Activated naive CD4-positive, alpha-beta T cell treated with anti-CD3 and anti-CD28 coated beads for 36 hours (primary cell): ENCODE results near the gene PTGIS. TPM values are rescaled to one million over a fixed set of nuclear protein-coding genes. Genes with fewer than 3 reads are reported as not detected.
A peak's percentile ranks its signal among the peaks of the same experiment; 100 is the strongest.
"Not testable (repeated sequence)": the region's sequence is repeated elsewhere in the genome, so short reads cannot be mapped to it uniquely, and the experiment has no call there.

Source experiments
- CTCF ChIA-PET: fragments of 350-600 bp; sonication (Branson Sonifier 250); formaldehyde crosslinking; loops from one replicate; lab custom pipeline; 2021; ENCODE audit warnings: antibody characterized with exemption; lab: Charles Lee
- DNase-seq: peaks from one replicate; pipeline ENCODE4 v3.0.0-alpha.2; 2020
- H3K27ac Mint-ChIP-seq: one replicate; pipeline ENCODE4 v1.8.0; 2021; ENCODE audit warnings: mild to moderate bottlenecking, mixed read lengths
- H3K27me3 Mint-ChIP-seq: one replicate; pipeline ENCODE4 v1.8.0; 2021; ENCODE audit warnings: low read depth, mixed read lengths
- H3K36me3 Mint-ChIP-seq: one replicate; pipeline ENCODE4 v1.8.0; 2021; ENCODE audit warnings: low read depth, mixed read lengths
- H3K4me1 Mint-ChIP-seq: one replicate; pipeline ENCODE4 v1.8.0; 2021; ENCODE audit warnings: low read depth, mixed read lengths
- H3K4me3 Mint-ChIP-seq: one replicate; pipeline ENCODE4 v1.8.0; 2021; ENCODE audit warnings: mild to moderate bottlenecking, moderate library complexity, mixed read lengths
- H3K9me3 Mint-ChIP-seq: one replicate; pipeline ENCODE4 v1.8.0; 2021; ENCODE audit warnings: mixed read lengths
- intact Hi-C: fragments of 100-400 bp; cut with micrococcal nuclease; formaldehyde crosslinking; loops from one replicate; pipeline ENCODE4 v1.15.1; 2023
- total RNA-seq, 2 experiments: library from RNA; stranded (reverse); gene quantifications; one replicate each; pipeline ENCODE4 v1.2.3, GENCODE V29; 2021

Gene PTGIS
- total RNA-seq = not detected

DNA sequence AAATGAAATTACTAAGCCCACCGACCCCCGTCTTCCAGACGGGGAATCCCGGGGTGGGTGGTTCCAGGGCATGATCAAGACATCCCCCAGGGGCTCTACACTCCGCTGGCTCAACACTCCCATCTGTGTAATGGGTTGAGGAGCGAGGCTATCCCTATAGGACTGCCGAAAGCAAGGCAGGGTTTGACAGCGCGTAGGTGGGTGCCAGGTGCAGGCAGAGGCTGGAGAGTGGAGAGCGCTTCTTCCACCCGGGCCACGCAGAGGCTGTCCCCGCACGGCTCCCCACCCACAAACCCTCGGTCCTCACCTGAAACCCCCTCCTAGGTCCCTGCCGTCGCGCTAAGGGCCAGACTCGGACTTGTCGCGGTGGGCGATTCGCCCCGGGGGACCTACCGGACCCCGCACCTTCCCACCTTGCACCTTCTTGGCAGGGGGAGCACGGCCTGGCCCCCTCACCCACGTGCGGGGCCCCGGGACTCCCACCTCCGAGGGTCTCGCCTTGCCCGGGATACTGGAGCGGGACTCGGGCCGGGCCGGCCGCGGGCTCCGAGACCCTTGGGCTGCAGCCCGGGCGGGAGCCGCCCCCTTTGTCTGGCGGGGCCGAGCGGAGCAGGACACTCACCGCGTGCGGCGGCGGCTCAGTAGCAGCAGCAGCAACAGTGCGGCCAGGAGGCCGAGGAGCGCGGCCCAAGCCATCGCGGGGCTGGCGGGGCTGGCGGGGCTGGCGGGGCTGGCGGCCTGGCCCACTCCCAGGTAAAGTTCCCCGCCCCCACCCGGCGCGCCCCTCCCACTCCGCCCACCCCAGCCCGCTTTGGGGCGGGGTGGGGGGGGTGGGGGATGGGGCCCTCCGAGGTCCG is at the start of gene PTGIS:
Gene PTGIS (minus strand): TSS at position 717 of the 857 bp plus-strand sequence. CDS start 21 bp downstream, at position 696.
- Mint-ChIP-seq H3K27me3 (peaks cover 42% of the 10 kb centered on the region), H3K4me3 (no peak within 1 kb of the TSS), H3K4me1 (peaks cover 3% of the 10 kb centered on the region), H3K27ac (no peak within 1 kb of the TSS), H3K9me3 (no peaks in the 10 kb centered on the region), H3K36me3 (no peaks in the 10 kb centered on the region)
- intact Hi-C loops = no loop called here
- CTCF ChIA-PET = no interaction called here
- no peak for DNase-seq

DNA sequence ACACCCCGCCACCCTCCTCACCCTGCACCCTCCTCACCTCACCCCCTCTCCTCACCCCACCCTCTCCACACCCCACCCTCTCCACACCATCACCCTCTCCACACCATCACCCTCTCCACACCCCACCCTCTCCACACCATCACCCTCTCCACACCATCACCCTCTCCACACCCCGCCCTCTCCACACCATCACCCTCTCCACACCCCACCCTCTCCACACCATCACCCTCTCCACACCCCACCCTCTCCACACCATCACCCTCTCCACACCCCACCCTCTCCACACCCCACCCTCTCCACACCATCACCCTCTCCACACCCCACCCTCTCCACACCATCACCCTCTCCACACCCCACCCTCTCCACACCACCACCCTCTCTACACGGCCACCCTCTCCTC is 49.5 kb upstream of the PTGIS start:
- H3K27me3 Mint-ChIP-seq, CTCF ChIA-PET, H3K9me3 Mint-ChIP-seq, H3K27ac Mint-ChIP-seq, H3K4me3 Mint-ChIP-seq, H3K4me1 Mint-ChIP-seq, H3K36me3 Mint-ChIP-seq, intact Hi-C loops, DNase-seq: not testable (repeated sequence)

DNA sequence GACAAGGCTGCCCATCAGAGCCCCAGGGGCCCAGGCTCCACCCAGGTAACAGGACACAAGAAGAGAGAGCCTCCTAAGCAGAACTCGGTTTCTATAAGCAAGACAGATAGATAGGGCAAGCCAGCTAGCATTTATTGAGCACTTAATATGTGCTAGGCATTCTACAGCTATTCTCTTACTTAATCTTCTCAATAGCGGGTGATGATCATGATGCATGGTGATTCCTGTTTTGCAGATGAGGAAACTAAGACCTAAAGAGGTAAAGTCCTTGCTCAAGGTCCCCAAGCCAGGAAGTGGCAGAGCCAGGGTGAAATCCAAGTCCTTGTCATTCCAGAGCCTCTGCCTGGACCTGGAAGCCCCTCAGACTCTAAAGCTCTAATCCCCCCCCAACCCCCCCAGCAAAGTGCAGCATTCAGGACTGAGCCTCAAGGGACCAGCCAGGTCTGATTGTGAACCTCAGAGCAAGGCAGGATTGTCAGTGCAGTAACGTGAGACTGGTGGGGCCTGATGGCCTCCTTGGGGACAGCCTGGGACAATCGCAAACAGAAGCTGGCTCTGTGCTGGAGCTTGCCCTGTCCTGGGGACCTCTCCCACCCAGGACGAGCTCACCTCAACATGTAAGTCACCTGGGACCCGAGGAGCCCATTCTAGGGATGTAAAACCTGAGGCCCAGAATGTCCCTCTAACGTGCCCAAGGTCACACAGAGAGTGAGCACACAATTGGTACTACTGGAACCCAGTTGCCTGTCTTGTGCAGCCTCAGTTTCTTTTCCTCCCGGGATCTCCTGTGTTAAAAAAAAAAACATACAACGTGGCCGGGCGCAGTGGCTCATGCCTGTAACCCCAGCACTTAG is 48.4 kb upstream of the PTGIS start:
- Mint-ChIP-seq H3K4me3 (no peak overlapping the region), H3K4me1 (no peaks in the 10 kb centered on the region), H3K27me3 (no peaks in the 10 kb centered on the region), H3K36me3 (no peaks in the 10 kb centered on the region), H3K27ac (no peak overlapping the region), H3K9me3 (no peaks in the 10 kb centered on the region)
- intact Hi-C loops = no loop called here
- no peak for DNase-seq
- CTCF ChIA-PET = interaction anchor here (9.6 kb wide), 1 partner anchor 230 kb away, joined by 126 read pairs; no protein-coding TSS in a partner anchor

DNA sequence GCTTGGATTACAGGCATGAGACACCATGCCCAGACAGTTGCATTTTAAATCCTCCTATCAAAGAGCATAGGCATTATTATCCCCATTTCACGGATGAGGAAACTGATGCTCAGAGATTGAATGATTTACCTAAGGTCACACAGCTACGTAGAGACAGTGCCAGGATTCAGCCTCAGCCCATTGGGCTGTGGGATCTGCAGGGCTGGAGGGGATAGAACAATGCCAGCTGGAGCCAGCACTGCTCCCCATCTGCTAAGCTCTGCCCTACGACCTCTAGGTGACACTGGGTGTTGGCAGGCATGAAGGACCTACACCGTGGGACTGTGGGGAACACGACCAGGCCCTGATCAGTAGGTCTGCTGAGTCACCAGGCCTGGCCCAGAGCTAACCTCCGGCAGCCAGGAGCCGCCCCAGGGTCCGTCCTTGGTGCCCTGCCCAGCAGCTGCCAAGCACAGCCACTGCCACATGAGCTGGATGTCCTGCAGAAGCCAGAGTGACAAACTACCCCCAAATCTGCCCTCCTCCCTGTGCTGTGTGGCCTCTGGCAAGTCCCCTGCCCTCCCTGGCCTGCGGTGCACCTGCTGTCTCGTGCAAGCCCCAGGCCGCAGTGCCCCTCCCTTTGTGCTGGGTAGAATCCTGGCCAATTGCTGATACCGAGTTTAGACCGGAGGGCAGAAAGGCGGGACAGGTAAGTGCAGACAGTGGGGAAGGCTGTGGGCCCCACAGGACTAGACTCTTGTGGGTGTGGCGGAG is 47.6 kb upstream of the PTGIS start:
- intact Hi-C loops = no loop called here
- DNase-seq = no peak
- Mint-ChIP-seq H3K4me1 (peaks cover 5% of the 10 kb centered on the region), H3K36me3 (no peaks in the 10 kb centered on the region), H3K27me3 (no peaks in the 10 kb centered on the region), H3K4me3 (no peak overlapping the region), H3K9me3 (no peaks in the 10 kb centered on the region), H3K27ac (no peak overlapping the region)
- CTCF ChIA-PET = interaction anchor here (0.7 to 9.6 kb wide), 3 partner anchors 231 to 273 kb away, joined by 3 to 126 read pairs (median 6); no protein-coding TSS in a partner anchor

DNA sequence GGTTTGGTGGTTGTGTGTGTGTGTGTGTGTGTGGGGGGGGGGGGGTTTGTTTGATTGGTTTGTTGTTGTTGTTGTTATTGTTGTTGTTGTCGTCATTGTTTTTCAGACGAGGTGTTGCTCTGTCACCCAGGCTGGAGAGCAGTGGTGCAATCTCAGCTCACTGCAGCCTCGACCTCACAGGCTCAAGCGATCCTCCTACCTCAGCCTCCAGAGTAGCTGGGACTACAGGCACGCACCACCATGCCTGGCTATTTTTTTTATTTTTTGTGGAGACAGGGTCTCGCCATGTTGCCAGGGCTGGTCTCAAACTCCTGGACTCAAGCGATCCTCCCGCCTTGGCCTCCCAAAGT is 47.1 kb upstream of the PTGIS start:
- H3K27me3 Mint-ChIP-seq, H3K4me3 Mint-ChIP-seq, DNase-seq, H3K27ac Mint-ChIP-seq, H3K36me3 Mint-ChIP-seq, intact Hi-C loops, H3K4me1 Mint-ChIP-seq, H3K9me3 Mint-ChIP-seq: not testable (repeated sequence)
- CTCF ChIA-PET = interaction anchor here (0.6 to 9.6 kb wide), 4 partner anchors 16 to 273 kb away, joined by 3 to 126 read pairs (median 4); no protein-coding TSS in a partner anchor

GRCh38 chr20:49614338-49615050 is 46.6 kb upstream of the PTGIS start:
- no peaks in the 10 kb centered on the region for H3K27me3 Mint-ChIP-seq
- H3K9me3 Mint-ChIP-seq = no peaks in the 10 kb centered on the region
- peaks cover 6% of the 10 kb centered on the region for H3K4me1 Mint-ChIP-seq
- no peaks in the 10 kb centered on the region for H3K36me3 Mint-ChIP-seq
- intact Hi-C loops = no loop called here
- H3K4me3 Mint-ChIP-seq = no peak overlapping the region
- CTCF ChIA-PET = interaction anchor here (0.6 to 9.6 kb wide), 6 partner anchors 17 to 274 kb away, joined by 3 to 126 read pairs (median 3); no protein-coding TSS in a partner anchor
- H3K27ac Mint-ChIP-seq = no peak overlapping the region
- DNase-seq = no peak

DNA sequence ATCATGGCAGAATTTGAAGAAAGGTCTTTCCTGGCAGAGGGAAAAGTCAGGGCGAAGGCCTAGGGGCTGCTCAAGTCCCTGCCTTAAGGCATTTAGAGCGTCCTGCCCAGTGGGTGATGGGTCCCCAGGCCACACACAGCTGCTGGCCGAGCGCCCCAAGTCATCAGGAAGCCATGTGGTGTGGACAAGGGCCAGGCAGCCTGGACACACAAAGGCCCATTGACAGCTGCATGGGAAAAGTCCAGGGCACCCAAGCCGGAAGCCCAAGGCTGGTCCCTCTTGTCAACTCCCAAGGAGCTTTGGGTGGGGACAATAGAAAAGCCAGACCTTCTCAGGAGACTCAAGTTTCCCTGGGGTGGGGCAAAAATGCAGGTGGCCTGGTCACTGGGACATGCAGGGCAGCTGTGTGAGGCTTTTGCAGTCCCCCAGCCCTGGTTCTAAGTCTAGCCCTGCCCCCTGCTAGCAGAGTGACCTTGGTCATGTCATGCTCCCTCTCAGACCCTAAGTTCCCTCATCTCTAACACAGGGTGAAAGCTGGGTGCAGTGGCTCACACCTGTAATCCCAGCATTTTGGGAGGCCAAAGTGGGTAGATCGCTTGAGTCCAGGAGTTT is 44.3 kb upstream of the PTGIS start:
- H3K4me1 Mint-ChIP-seq = peaks cover 12% of the 10 kb centered on the region
- DNase-seq = no peak
- CTCF ChIA-PET = interaction anchor here (0.6 to 9.6 kb wide), 17 partner anchors 25 to 318 kb away, joined by 3 to 126 read pairs (median 4); no protein-coding TSS in a partner anchor
- H3K4me3 Mint-ChIP-seq = no peak overlapping the region
- no peaks in the 10 kb centered on the region for H3K9me3 Mint-ChIP-seq
- peaks cover 10% of the 10 kb centered on the region for H3K27me3 Mint-ChIP-seq
- no peaks in the 10 kb centered on the region for H3K36me3 Mint-ChIP-seq
- intact Hi-C loops = no loop called here
- no peak overlapping the region for H3K27ac Mint-ChIP-seq

GRCh38 chr20:49611539-49612126 is 43.7 kb upstream of the PTGIS start:
- CTCF ChIA-PET = interaction anchor here (0.6 to 9.6 kb wide), 13 partner anchors 22 to 319 kb away, joined by 3 to 126 read pairs (median 4); no protein-coding TSS in a partner anchor
- intact Hi-C loops = loop anchor here (1.0 kb wide), 6 partner anchors 112 to 317 kb away; no protein-coding TSS in a partner anchor
- not testable (repeated sequence) for DNase-seq, H3K9me3 Mint-ChIP-seq, H3K27ac Mint-ChIP-seq, H3K36me3 Mint-ChIP-seq, H3K4me3 Mint-ChIP-seq
- Mint-ChIP-seq H3K4me1 (peaks cover 12% of the 10 kb centered on the region), H3K27me3 (peaks cover 10% of the 10 kb centered on the region)

DNA sequence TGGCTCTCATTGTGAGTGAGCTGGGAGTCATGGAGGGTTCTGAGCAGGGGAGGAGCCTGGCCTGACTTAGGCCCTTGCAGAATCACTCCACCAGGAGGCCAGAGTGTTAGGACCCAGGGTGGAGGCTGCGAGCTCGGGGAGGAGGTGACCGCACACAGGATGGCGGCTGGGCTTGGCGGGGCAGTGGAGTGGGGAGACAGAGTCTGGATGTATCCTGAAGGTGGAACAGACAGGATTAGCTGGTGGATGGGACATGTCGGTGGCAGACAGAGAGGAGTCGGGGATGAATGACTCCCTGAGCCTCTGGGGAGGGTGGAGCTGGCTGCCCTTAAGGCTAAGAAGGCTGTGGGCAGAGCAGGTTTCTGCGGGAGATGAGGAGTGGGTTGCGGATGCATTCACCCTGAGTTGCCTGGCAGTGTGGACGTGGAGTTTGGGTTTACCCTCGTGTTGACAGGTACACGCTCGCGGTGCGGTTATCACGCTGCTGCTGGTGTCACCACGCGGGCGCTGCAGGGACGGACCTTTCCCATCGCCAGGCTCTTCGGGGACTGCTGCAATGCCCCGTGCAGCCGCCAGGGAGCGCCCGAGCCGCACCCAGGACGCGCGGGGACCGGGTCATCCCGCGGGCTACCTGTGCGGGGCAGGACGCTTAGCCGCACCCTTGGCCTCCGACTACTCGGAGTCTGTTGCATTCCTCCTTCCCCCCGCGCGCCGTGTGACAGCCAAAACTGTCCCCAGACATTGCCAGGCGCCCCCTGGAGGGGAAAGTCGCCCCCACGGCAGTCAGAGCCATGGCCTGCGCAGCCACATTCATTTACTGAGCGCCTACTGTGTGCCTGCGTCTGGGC is 43.0 kb upstream of the PTGIS start:
- H3K4me1 Mint-ChIP-seq = peaks cover 12% of the 10 kb centered on the region
- no peaks in the 10 kb centered on the region for H3K9me3 Mint-ChIP-seq
- no peak overlapping the region for H3K27ac Mint-ChIP-seq
- DNase-seq = peak; percentile 83
- H3K36me3 Mint-ChIP-seq = no peaks in the 10 kb centered on the region
- CTCF ChIA-PET = interaction anchor here (0.6 to 9.6 kb wide), 25 partner anchors 13 to 460 kb away, joined by 3 to 166 read pairs (median 4); no protein-coding TSS in a partner anchor
- peaks cover 10% of the 10 kb centered on the region for H3K27me3 Mint-ChIP-seq
- H3K4me3 Mint-ChIP-seq = peak overlapping the region; percentile 29
- intact Hi-C loops = loop anchor here (1.0 kb wide), 6 partner anchors 112 to 317 kb away; no protein-coding TSS in a partner anchor
